HepG2 (cell line): ENCODE measurements around the gene CDK14. TPM values are rescaled to one million over a fixed set of nuclear protein-coding genes. Genes with fewer than 3 reads are reported as not detected.

ENCODE experiments used
- ATAC-seq: fragments of 200-7000 bp; cut with Tn5 transposase; 3 replicates; pipeline ENCODE4 v1.9.1; 2020; ENCODE audit warnings: mild to moderate bottlenecking, moderate library complexity
- BruUV-seq: library from RNA; stranded (reverse); fragments of 400-500 nt; replicated peaks from 2 replicates; lab custom pipeline; 2021; lab: Mats Ljungman, UMichigan
- CTCF ChIA-PET: fragments of 300-600 bp; formaldehyde crosslinking; extraction: SDS; loops from one replicate; lab custom pipeline; 2021; ENCODE audit warnings: low total read pairs, inconsistent platforms, low intra/inter-chr PET ratio; lab: Yijun Ruan, JAX
- POLR2A ChIA-PET: fragments of 350-600 bp; sonication (Branson Sonifier 250); formaldehyde crosslinking; loops from one replicate; lab custom pipeline; 2020; ENCODE audit warnings: antibody characterized with exemption, inconsistent platforms; lab: Yijun Ruan, JAX
- DNase-seq: peaks from one replicate; pipeline ENCODE4 v3.0.0-alpha.2; 2015; ENCODE audit warnings: low spot score
- FAIRE-seq: peaks from 3 replicates; lab custom pipeline; 2011; peaks lifted over from hg19 to GRCh38; lab: Jason Lieb, UNC
- H2AFZ ChIP-seq: one replicate; pipeline ENCODE4 v1.6.1; 2011; ENCODE audit warnings: low read length, inconsistent platforms
- H3K27ac ChIP-seq: fragments of 300-600 bp; 3 replicates; pipeline ENCODE4 v1.8.0; 2011; ENCODE audit warnings: mixed run types, mild to moderate bottlenecking, mixed read lengths, low read length, inconsistent platforms; ENCODE audit not compliant: insufficient read depth; ENCODE audit errors: extremely low read length
- H3K27me3 ChIP-seq, 2 experiments: fragments of 200-600 bp in 1 of 2; 2 replicates in 1 of 2; 3 replicates in 1 of 2; pipeline versions ENCODE4 v1.6.0 to v1.8.0; 2011; ENCODE audit warnings: low read length in 2 of 2, mild to moderate bottlenecking in 2 of 2, moderate library complexity in 2 of 2, inconsistent platforms in 1 of 2; ENCODE audit not compliant: insufficient read depth in 2 of 2, control insufficient read depth in 1 of 2
- H3K36me3 ChIP-seq, 2 experiments: fragments of 200-600 bp in 1 of 2; replicated peaks in 1 of 2; 2 replicates in 1 of 2; 3 replicates in 1 of 2; pipeline versions ENCODE4 v1.5.1 to v1.8.0; 2011; ENCODE audit warnings: low read length in 2 of 2, inconsistent platforms in 1 of 2; ENCODE audit not compliant: insufficient read depth in 2 of 2, control insufficient read depth in 1 of 2
- H3K4me1 ChIP-seq: 2 replicates; pipeline ENCODE4 v1.5.1; 2012; ENCODE audit warnings: low read length, inconsistent platforms; ENCODE audit not compliant: insufficient read depth
- H3K4me2 ChIP-seq: 2 replicates; pipeline ENCODE4 v1.6.0; 2011; ENCODE audit warnings: low read depth, low read length, inconsistent platforms
- H3K4me3 ChIP-seq, 3 experiments: fragments of 200-600 bp in 1 of 3; sonication (generic), shearing (Covaris generic) in 1 of 3; replicated peaks in 1 of 3; 2 replicates each; pipeline ENCODE4 v1.5.1; 2011 to 2016; ENCODE audit warnings: low read length in 3 of 3, inconsistent platforms in 2 of 3, low read depth in 2 of 3, mild to moderate bottlenecking in 2 of 3, control low read depth in 1 of 3, mixed read lengths in 1 of 3; ENCODE audit not compliant: insufficient read depth in 1 of 3
- H3K79me2 ChIP-seq: one replicate; pipeline ENCODE4 v1.6.1; 2011; ENCODE audit warnings: low read length, inconsistent platforms; ENCODE audit not compliant: insufficient read depth
- H3K9ac ChIP-seq: 2 replicates; pipeline ENCODE4 v1.6.0; 2011; ENCODE audit warnings: mild to moderate bottlenecking, low read depth, low read length, inconsistent platforms; ENCODE audit not compliant: insufficient read depth
- H3K9me3 ChIP-seq: 2 replicates; pipeline ENCODE4 v1.5.1; 2012; ENCODE audit warnings: mild to moderate bottlenecking, low read length
- H4K20me1 ChIP-seq: 2 replicates; pipeline ENCODE4 v1.6.0; 2011; ENCODE audit warnings: inconsistent platforms, mild to moderate bottlenecking, low read length, moderate library complexity; ENCODE audit not compliant: insufficient read depth
- GFI1 ChIP-seq: sonication (generic); formaldehyde crosslinking; IDR thresholded peaks from 2 replicates; pipeline ENCODE4 v1.5.0; 2020; ENCODE audit warnings: missing genetic modification reagents, mild to moderate bottlenecking, borderline replicate concordance
- HDAC6 ChIP-seq: fragments of 200-600 bp; sonication (generic); IDR thresholded peaks from 2 replicates; pipeline ENCODE4 v1.7.0; 2017; ENCODE audit warnings: mild to moderate bottlenecking, antibody characterized with exemption, low read length, low read depth
- PHF8 ChIP-seq: sonication (generic); formaldehyde crosslinking; IDR thresholded peaks from 2 replicates; pipeline ENCODE4 v1.5.0; 2020; ENCODE audit warnings: missing genetic modification reagents
- SATB2 ChIP-seq: sonication (generic); formaldehyde crosslinking; IDR thresholded peaks from 2 replicates; pipeline ENCODE4 v1.5.0; 2020; ENCODE audit warnings: missing genetic modification reagents
- SRF ChIP-seq: IDR thresholded peaks from 2 replicates; pipeline ENCODE4 v1.6.1; 2011; ENCODE audit warnings: mild to moderate bottlenecking, low read depth, low read length, moderate library complexity
- ZFAT ChIP-seq: sonication (generic); formaldehyde crosslinking; conservative IDR thresholded peaks from 2 replicates; pipeline ENCODE4 v1.8.1; 2023; ENCODE audit warnings: missing genetic modification reagents, inconsistent platforms
- ZFP36L2 ChIP-seq: sonication (generic); formaldehyde crosslinking; IDR thresholded peaks from 2 replicates; pipeline ENCODE4 v1.4.0; 2020; ENCODE audit warnings: missing genetic modification reagents
- ZNF207 ChIP-seq: fragments of 450-650 bp; IDR thresholded peaks from 2 replicates; pipeline ENCODE4 v1.6.1; 2016; ENCODE audit warnings: antibody characterized with exemption, borderline replicate concordance
- ZNF552 ChIP-seq: sonication (generic); formaldehyde crosslinking; IDR thresholded peaks from 2 replicates; pipeline ENCODE4 v1.9.0; 2022; ENCODE audit warnings: missing genetic modification reagents, mild to moderate bottlenecking, borderline replicate concordance
- WGBS: methylation state at CpG from one replicate; pipeline ENCODE4 v1.1.6; 2017; ENCODE audit warnings: low lambda C conversion rate; 5-methylcytosine and 5-hydroxymethylcytosine counted together
- in situ Hi-C: cut with HindIII; loops from 2 replicates; pipeline ENCODE4 v1.10.0; 2017; ENCODE audit warnings: low pct_unique_long_range_greater_than_20kb; ENCODE audit not compliant: extremely low pct_ligation_motif_present
- intact Hi-C: fragments of 100-400 bp; cut with micrococcal nuclease; formaldehyde crosslinking; loops from one replicate; pipeline ENCODE4 v1.10.0; 2022; ENCODE audit not compliant: unreplicated experiment
- polyA plus RNA-seq, 8 experiments: library from polyadenylated mRNA; depleted of rRNA in 3 of 8; stranded (reverse) in 7 of 8; unstranded in 1 of 8; fragments of >200 nt; fragmentation: Illumina TruSeq in 4 of 8; extraction: Trizol in 4 of 8; gene quantifications; 2 replicates each; pipeline versions ENCODE4 v1.2.1 to v1.2.3, GENCODE V29; 2011 to 2016; ENCODE audit warnings: low read depth in 4 of 8, missing spikeins in 1 of 8, mixed read lengths in 1 of 8; ENCODE audit not compliant: insufficient read depth in 1 of 8
- total RNA-seq, 5 experiments: library from RNA; depleted of rRNA; stranded (reverse); fragments of >200 nt; fragmentation: Illumina TruSeq; extraction: Trizol; gene quantifications; 2 replicates each; pipeline ENCODE4 v1.2.3, GENCODE V29; 2016; ENCODE audit warnings: low read depth in 1 of 5
- TF ChIP-seq, protein P1 (sequence below): sonication (generic); formaldehyde crosslinking; IDR thresholded peaks from 2 replicates; pipeline ENCODE4 v1.4.0; 2020; ENCODE audit warnings: mild to moderate bottlenecking, low read depth, missing genetic modification reagents
- TF ChIP-seq, protein P2 (sequence below): sonication (generic); formaldehyde crosslinking; IDR thresholded peaks from 2 replicates; pipeline ENCODE4 v1.5.0; 2020; ENCODE audit warnings: missing genetic modification reagents
- TF ChIP-seq, protein P3 (sequence below): sonication (generic); formaldehyde crosslinking; IDR thresholded peaks from 2 replicates; pipeline ENCODE4 v1.4.0; 2020; ENCODE audit warnings: missing genetic modification reagents

Gene CDK14
- total and polyA plus RNA-seq, 2 of the 13 experiments (the other 11 are each of a cell fraction or from before 2014, with no cell fraction given) = 0.26 to 0.71 TPM

DNA sequence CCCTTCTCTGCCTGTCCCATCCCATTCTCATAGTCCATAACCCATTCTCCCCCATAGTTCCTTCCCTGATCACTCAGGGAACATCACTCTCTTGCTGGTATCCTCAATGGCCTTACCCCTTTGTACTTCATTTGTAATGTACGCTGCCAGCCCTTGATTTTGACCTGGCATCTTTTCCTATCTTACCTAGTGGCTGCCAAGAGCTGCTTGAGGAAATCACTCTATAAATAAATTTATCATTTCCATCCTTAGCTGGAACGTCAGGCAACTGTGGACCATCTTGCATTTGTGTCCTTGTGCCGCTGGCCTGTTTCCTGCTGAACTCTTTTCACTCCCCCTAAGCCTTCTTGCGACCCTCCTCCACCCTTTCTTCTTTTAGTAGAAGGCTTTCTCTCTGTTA, 14.0 kb downstream of the CDK14 start:
- H3K4me1 ChIP-seq = no peaks in the 10 kb centered on the region
- H3K27me3 ChIP-seq = no peaks in the 10 kb centered on the region
- no peak for FAIRE-seq
- no peak overlapping the region for H3K9ac ChIP-seq
- ATAC-seq = no peak
- no peaks in the 10 kb centered on the region for H3K36me3 ChIP-seq
- no peak overlapping the region for H3K4me2 ChIP-seq
- intact Hi-C loops (no loop called here), in situ Hi-C loops (no loop called here)
- ChIA-PET CTCF (no interaction called here), POLR2A (no interaction called here)
- no peak overlapping the region for H3K27ac ChIP-seq
- no peaks in the 10 kb centered on the region for H3K9me3 ChIP-seq
- TF ChIP-seq SRF (no peak), PHF8 (CRISPR knock-in tag) (no peak), ZNF552 (CRISPR knock-in tag) (no peak)
- no peaks in the 10 kb centered on the region for H4K20me1 ChIP-seq
- DNase-seq = no peak
- no TSS peak for BruUV-seq
- 10% methylated on average over 4 of the region's 4 CpGs for WGBS
- H2AFZ ChIP-seq = no peak overlapping the region
- no peak overlapping the region for H3K4me3 ChIP-seq
- H3K79me2 ChIP-seq = no peaks in the 10 kb centered on the region

DNA sequence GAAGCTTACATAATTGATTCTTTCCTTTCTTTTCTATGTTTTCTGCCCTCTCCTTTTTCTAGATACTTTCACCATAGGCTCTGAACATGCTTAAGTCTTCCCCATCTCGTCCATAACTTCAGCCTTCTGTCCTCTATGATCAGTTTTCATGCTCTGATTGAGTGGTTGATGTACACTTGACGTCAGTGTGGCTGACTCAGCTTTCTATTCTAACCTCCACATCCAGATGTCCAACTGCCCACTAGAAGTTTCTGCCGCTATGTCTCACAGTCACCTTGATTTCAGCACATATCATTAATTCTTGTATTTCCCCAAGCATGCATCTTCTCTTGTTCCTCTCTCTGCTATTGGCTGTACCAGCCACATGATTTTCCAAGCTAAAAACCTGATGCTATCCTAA, 15.0 kb downstream of the CDK14 start:
- no peak for FAIRE-seq
- Histone ChIP-seq H3K36me3 (no peaks in the 10 kb centered on the region), H3K27me3 (no peaks in the 10 kb centered on the region), H3K9ac (no peak overlapping the region), H4K20me1 (no peaks in the 10 kb centered on the region), H3K4me2 (no peak overlapping the region), H3K79me2 (no peaks in the 10 kb centered on the region), H3K27ac (no peak overlapping the region), H3K4me3 (no peak overlapping the region), H3K9me3 (no peaks in the 10 kb centered on the region), H3K4me1 (no peaks in the 10 kb centered on the region), H2AFZ (no peak overlapping the region)
- DNase-seq = no peak
- in situ Hi-C loops (no loop called here), intact Hi-C loops (no loop called here)
- WGBS = 33% methylated on average over 3 of the region's 3 CpGs
- no TSS peak for BruUV-seq
- ChIA-PET POLR2A (no interaction called here), CTCF (no interaction called here)
- no peak for ATAC-seq
- TF ChIP-seq, protein P1, sequence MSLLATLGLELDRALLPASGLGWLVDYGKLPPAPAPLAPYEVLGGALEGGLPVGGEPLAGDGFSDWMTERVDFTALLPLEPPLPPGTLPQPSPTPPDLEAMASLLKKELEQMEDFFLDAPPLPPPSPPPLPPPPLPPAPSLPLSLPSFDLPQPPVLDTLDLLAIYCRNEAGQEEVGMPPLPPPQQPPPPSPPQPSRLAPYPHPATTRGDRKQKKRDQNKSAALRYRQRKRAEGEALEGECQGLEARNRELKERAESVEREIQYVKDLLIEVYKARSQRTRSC = no peak
- no peak for TF ChIP-seq HDAC6
- no peak for TF ChIP-seq ZNF207
- no peak for TF ChIP-seq ZFP36L2 (CRISPR knock-in tag)
- no peak for TF ChIP-seq GFI1
- TF ChIP-seq ZFAT = no peak
- TF ChIP-seq, protein P2, sequence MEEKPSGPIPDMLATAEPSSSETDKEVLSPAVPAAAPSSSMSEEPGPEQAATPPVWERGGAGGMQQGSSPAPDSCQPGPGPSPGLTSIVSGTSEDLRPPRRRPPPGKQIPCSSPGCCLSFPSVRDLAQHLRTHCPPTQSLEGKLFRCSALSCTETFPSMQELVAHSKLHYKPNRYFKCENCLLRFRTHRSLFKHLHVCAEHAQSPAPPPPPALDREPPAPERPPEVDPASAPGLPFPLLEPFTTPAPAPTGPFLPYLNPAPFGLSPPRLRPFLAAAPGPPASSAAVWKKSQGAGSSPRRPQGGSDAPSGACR (CRISPR knock-in tag) = no peak
- TF ChIP-seq, protein P3, sequence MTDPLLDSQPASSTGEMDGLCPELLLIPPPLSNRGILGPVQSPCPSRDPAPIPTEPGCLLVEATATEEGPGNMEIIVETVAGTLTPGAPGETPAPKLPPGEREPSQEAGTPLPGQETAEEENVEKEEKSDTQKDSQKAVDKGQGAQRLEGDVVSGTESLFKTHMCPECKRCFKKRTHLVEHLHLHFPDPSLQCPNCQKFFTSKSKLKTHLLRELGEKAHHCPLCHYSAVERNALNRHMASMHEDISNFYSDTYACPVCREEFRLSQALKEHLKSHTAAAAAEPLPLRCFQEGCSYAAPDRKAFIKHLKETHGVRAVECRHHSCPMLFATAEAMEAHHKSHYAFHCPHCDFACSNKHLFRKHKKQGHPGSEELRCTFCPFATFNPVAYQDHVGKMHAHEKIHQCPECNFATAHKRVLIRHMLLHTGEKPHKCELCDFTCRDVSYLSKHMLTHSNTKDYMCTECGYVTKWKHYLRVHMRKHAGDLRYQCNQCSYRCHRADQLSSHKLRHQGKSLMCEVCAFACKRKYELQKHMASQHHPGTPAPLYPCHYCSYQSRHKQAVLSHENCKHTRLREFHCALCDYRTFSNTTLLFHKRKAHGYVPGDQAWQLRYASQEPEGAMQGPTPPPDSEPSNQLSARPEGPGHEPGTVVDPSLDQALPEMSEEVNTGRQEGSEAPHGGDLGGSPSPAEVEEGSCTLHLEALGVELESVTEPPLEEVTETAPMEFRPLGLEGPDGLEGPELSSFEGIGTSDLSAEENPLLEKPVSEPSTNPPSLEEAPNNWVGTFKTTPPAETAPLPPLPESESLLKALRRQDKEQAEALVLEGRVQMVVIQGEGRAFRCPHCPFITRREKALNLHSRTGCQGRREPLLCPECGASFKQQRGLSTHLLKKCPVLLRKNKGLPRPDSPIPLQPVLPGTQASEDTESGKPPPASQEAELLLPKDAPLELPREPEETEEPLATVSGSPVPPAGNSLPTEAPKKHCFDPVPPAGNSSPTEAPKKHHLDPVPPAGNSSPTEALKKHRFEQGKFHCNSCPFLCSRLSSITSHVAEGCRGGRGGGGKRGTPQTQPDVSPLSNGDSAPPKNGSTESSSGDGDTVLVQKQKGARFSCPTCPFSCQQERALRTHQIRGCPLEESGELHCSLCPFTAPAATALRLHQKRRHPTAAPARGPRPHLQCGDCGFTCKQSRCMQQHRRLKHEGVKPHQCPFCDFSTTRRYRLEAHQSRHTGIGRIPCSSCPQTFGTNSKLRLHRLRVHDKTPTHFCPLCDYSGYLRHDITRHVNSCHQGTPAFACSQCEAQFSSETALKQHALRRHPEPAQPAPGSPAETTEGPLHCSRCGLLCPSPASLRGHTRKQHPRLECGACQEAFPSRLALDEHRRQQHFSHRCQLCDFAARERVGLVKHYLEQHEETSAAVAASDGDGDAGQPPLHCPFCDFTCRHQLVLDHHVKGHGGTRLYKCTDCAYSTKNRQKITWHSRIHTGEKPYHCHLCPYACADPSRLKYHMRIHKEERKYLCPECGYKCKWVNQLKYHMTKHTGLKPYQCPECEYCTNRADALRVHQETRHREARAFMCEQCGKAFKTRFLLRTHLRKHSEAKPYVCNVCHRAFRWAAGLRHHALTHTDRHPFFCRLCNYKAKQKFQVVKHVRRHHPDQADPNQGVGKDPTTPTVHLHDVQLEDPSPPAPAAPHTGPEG = no peak
- TF ChIP-seq SATB2 = no peak
